GM13977 (cell line): ENCODE results near the gene ACTN2.

Source experiments
- DNase-seq: peaks from one replicate; pipeline ENCODE4 v3.0.0; 2012; ENCODE audit warnings: low spot score
- CTCF ChIP-seq: IDR thresholded peaks from 2 replicates; pipeline ENCODE4 v1.5.1; 2012; ENCODE audit warnings: mild to moderate bottlenecking, control low read depth; ENCODE audit not compliant: insufficient read depth; ENCODE audit errors: extremely low read depth, missing control alignments
- in situ Hi-C: fragments of 300-500 bp; cut with MboI; formaldehyde crosslinking; loops from one replicate; pipeline ENCODE4 v1.12.0; 2022; ENCODE audit warnings: low sequenced_read_pairs, low pct_unique_long_range_greater_than_20kb, mixed read lengths, inconsistent platforms; ENCODE audit not compliant: unreplicated experiment

The ACTN2 gene

DNA sequence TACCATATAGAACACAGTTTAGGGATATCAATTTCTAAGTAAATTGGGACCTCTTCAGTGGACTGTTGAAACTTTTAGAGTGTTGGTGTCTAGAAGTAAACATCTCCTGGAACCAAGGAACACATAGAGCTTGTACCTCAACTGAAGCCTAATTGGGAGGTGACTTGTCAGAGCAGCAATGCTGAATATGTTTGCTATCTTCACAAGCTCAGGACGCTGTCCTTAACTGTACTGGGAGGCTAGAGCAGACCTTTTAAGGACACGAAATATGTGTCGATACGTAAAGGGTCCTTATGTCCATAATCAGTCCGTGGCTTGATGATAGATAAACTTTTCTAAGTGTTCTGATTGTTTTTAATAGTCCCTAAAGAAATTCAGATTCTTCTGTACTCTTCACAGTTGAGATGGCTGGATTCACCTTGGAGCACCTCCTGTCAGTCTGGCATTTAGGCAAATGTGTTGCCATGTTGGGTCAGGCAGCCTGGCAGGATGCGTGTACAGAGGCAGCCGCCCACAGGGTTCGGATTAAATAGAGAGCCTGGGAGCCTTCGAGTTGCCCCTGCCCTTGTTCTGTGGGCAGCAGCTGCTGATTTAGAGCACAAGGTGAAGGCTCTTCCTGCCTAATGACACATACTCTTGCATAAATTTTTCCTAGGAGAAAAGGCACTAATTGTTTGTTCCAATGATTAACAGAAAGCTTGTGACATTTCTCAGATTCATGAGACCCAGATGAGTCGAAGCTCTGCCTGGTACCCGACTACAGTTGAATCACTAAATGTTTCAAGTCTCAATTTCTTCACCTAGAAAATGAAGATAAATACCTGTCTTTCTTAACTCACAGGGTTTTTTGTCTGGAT lies 3.6 kb downstream of the ACTN2 start:
- no peak for DNase-seq
- TF ChIP-seq CTCF: no peak
- in situ Hi-C loops: no loop called here

DNA sequence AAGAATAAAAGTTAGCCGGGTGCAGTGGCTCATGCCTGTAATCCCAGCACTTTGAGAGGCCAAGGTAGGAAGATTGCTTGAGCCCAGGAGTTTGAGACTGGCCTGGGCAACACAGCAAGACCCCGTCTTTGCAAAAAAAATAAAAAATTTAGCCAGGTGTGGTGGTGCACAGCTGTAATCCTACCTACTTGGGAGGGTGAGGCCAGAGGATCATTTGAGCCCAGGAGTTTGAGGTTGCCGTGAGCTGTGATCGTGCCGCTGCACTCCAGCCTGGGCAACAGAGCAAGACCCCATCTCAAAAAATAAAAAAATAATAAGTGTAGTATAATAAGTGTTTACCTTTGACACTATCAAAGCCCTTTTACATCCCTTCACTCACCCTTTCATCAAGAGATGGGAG lies 5.0 kb downstream of the ACTN2 start:
- DNase-seq: no peak
- in situ Hi-C loops: no loop called here
- TF ChIP-seq CTCF: no peak

GRCh38 chr1:236692128-236692527 lies 5.8 kb downstream of the ACTN2 start:
- TF ChIP-seq CTCF: no peak
- DNase-seq: no peak
- in situ Hi-C loops: no loop called here

DNA sequence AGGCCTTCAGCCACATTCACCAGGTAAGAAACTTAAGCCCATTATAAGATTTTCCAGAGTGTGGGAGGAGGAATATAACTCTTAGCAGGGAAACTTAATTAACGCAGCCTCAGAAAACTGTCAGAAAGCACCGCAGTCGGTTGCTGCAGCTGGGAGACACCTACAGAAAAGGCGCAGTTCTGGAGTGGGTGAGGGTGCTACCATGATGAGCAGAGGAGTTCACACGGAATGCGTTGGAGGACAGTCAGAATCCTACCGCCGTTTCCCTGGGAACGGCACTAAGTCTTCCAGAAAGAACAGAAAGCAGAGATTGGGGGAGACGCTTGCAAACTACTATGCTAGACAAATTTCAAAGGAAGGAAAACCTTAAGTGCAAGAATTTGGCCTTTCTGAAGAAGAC lies 6.4 kb downstream of the ACTN2 start:
- no peak for TF ChIP-seq CTCF
- no peak for DNase-seq
- in situ Hi-C loops: no loop called here

GRCh38 chr1:236699366-236699765 lies 13.1 kb downstream of the ACTN2 start:
- no peak for DNase-seq
- TF ChIP-seq CTCF: no peak
- in situ Hi-C loops: no loop called here

DNA sequence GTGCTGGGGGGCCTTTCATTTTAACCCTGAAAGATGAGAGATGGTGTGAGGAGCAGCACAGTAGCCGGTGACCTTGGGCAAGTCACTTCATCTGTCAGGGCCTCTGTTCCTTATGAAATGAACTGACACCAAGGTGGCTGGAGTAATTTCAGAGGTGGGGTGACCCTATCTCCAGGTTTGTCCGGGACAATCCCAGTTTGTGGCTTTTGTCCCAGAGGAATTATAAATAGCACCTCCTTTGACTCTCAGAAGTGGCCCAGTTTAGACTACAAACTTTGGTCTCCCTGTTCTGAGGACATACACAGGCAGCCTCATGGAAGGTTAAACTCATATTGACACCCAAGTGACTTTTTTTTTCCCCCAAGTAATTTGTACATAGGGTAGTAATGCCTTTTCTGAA lies 14.6 kb downstream of the ACTN2 start:
- in situ Hi-C loops: no loop called here
- no peak for DNase-seq
- no peak for TF ChIP-seq CTCF

- in situ Hi-C loops: no loop called here
- TF ChIP-seq CTCF: no peak
- DNase-seq: no peak
These were observed 15.5 kb downstream of the ACTN2 start for GRCh38 chr1:236701782-236702181.
